Muscle of leg (tissue), 11 donors: ENCODE measurements around the gene OTOGL. TPM values are rescaled to one million over a fixed set of nuclear protein-coding genes. Genes with fewer than 3 reads are reported as not detected.
A peak's percentile ranks its signal among the peaks of the same experiment; 100 is the strongest.
"Not testable (repeated sequence)": the region's sequence is repeated elsewhere in the genome, so short reads cannot be mapped to it uniquely, and the experiment has no call there.

Source experiments
- DNase-seq: peaks from one replicate; pipeline ENCODE4 v3.0.0; 2013
- H3K27ac ChIP-seq: one replicate; pipeline ENCODE4 v1.5.1; 2013; ENCODE audit warnings: mild to moderate bottlenecking, low read length, control low read depth
- H3K27me3 ChIP-seq: one replicate; pipeline ENCODE4 v1.6.1; 2013; ENCODE audit warnings: low read length; ENCODE audit not compliant: control insufficient read depth, insufficient read depth
- H3K36me3 ChIP-seq: one replicate; pipeline ENCODE4 v1.6.1; 2013; ENCODE audit warnings: low read length; ENCODE audit not compliant: control insufficient read depth, insufficient read depth
- H3K4me1 ChIP-seq: one replicate; pipeline ENCODE4 v1.6.1; 2013; ENCODE audit warnings: low read length; ENCODE audit not compliant: control insufficient read depth, insufficient read depth
- H3K4me3 ChIP-seq: one replicate; pipeline ENCODE4 v1.5.1; 2013; ENCODE audit warnings: low read length, control low read depth
- H3K9me3 ChIP-seq: replicated peaks from 2 replicates; pipeline ENCODE4 v1.6.1; 2013; ENCODE audit warnings: low read depth, low read length; ENCODE audit not compliant: control insufficient read depth
- WGBS: methylation state at CpG from one replicate; pipeline ENCODE4 v1.1.5; 2013; ENCODE audit warnings: missing lambda C conversion rate; ENCODE audit not compliant: insufficient coverage; 5-methylcytosine and 5-hydroxymethylcytosine counted together
- polyA plus RNA-seq, 8 donors: library from polyadenylated mRNA; unstranded; fragments of 120-200 nt; gene quantifications; one replicate each; pipeline versions ENCODE4 v1.2.1 to v1.2.3, GENCODE V29; 2013; ENCODE audit warnings: inconsistent platforms in 1 of 8, low replicate concordance in 1 of 8; ENCODE audit not compliant: insufficient read length in 8 of 8, insufficient read depth in 1 of 8
- total RNA-seq: library from RNA; stranded (reverse); fragments of 120-200 nt; gene quantifications from one replicate; pipeline ENCODE4 v1.2.4, GENCODE V29; 2013

Gene OTOGL
- total and polyA plus RNA-seq, 9 donors = 0.16 to 0.47 (median 0.39) TPM

DNA sequence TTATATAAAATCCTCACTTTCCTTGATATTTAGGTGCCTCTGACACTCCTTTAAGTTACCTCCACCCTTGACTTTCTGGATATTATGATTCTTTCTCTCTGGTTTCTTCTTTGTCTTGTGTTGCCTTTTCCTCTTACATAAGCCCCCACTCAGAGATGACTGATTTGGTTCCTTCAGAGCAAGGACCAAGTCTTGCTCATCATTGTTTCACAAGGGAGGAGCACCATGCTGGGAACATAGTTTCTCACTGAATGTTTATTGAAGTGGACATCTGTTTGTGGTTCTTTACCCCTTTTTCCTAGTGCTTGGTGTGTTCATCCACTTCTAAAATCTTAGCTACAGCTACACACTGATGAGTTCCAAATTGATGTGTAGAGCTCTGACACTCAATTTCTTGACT, 183.4 kb downstream of the OTOGL start:
- Histone ChIP-seq H3K27me3 (no peaks in the 10 kb centered on the region), H3K4me3 (no peak overlapping the region)

GRCh38 chr12:80291108-80291754, 191.9 kb downstream of the OTOGL start:
- no peaks in the 10 kb centered on the region for H3K9me3 ChIP-seq
- WGBS = no CpG with 5 or more reads among the region's 5 CpGs

More for the DNA sequence above, 183.4 kb downstream of the OTOGL start:
- DNase-seq = no peak
- H3K9me3 ChIP-seq = no peaks in the 10 kb centered on the region
- H3K27ac ChIP-seq = no peak overlapping the region
- H3K4me1 ChIP-seq = no peaks in the 10 kb centered on the region
- H3K36me3 ChIP-seq = no peaks in the 10 kb centered on the region

DNA sequence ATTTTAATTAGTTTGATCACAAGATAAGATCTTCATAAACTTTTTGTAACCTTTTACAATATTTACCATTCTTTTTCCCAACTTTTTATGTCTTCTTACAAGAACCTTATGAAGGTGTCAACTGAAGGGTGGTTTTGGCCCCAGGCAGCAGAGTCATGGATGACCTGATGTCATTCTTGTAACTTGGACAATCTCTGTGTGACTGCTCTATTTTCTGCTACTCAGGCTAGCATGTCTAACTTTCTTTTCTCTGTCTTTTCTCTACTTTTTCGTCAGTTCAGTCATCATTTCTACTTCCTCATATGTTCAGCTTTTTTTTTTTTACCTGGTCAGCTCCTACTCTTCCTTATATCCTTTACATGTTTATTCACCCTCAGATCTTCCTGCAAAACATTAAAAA, 194.0 kb downstream of the OTOGL start:
- Histone ChIP-seq H3K27ac (no peak overlapping the region), H3K27me3 (no peaks in the 10 kb centered on the region), H3K4me1 (no peaks in the 10 kb centered on the region), H3K9me3 (no peaks in the 10 kb centered on the region), H3K36me3 (no peaks in the 10 kb centered on the region), H3K4me3 (no peak overlapping the region)
- no CpG with 5 or more reads among the region's 1 CpG for WGBS
- no peak for DNase-seq

More at GRCh38 chr12:80291108-80291754, 191.9 kb downstream of the OTOGL start:
- Histone ChIP-seq H3K4me1 (no peaks in the 10 kb centered on the region), H3K27me3 (no peaks in the 10 kb centered on the region), H3K4me3 (no peak overlapping the region), H3K27ac (no peak overlapping the region), H3K36me3 (no peaks in the 10 kb centered on the region)
- no peak for DNase-seq

DNA sequence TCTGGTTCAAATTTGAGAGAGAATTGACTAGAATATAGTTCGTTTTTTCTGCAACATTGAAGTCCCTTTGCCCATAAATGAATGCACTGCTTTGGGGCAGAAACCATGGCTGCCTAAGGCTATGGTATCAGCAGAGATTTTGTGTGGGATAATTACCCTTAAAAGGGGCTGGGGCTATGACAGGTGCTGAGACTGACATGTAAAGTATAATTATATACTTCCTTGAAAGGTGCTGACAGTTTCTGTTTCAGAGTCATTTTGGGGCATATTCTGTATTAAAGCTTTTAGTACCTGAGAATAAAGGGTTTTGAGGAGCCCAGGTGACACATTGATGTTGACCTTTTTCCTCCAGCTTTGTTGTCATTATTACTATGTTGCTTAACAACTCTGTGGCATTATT, 194.4 kb downstream of the OTOGL start:
- DNase-seq = no peak
- H3K4me1 ChIP-seq = no peaks in the 10 kb centered on the region
- no peak overlapping the region for H3K27ac ChIP-seq
- WGBS = no CpG with 5 or more reads among the region's 1 CpG
- no peaks in the 10 kb centered on the region for H3K36me3 ChIP-seq
- no peaks in the 10 kb centered on the region for H3K9me3 ChIP-seq
- no peaks in the 10 kb centered on the region for H3K27me3 ChIP-seq
- no peak overlapping the region for H3K4me3 ChIP-seq

DNA sequence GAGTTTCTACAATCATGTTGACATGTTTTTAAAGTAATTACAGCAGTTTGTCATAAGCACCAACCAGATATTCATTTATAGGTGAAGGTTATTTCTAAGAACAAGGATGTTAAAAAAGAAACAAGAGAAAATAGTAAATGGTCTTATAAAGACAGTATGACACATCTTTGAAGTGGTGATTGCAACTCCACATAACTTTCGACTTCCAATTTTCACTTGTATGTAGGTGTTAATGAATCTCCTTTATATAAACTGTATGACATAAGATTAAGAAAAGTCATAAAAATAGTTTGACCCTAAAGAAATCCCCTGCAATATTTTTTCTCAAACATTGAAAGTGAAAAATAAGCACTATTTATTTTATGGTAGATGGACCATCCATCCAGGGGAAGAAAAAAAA, 199.9 kb downstream of the OTOGL start:
- no peaks in the 10 kb centered on the region for H3K27me3 ChIP-seq
- no peak overlapping the region for H3K4me3 ChIP-seq
- WGBS = no CpG with 5 or more reads among the region's 1 CpG
- H3K36me3 ChIP-seq = no peaks in the 10 kb centered on the region
- no peak overlapping the region for H3K27ac ChIP-seq
- H3K4me1 ChIP-seq = no peaks in the 10 kb centered on the region
- DNase-seq = no peak
- H3K9me3 ChIP-seq = no peaks in the 10 kb centered on the region

GRCh38 chr12:80299976-80300375, 200.6 kb downstream of the OTOGL start:
- no peak for DNase-seq
- H3K27ac ChIP-seq = no peak overlapping the region
- WGBS = no CpG with 5 or more reads among the region's 3 CpGs
- no peaks in the 10 kb centered on the region for H3K27me3 ChIP-seq
- H3K4me3 ChIP-seq = no peak overlapping the region
- no peaks in the 10 kb centered on the region for H3K36me3 ChIP-seq
- no peaks in the 10 kb centered on the region for H3K4me1 ChIP-seq
- no peaks in the 10 kb centered on the region for H3K9me3 ChIP-seq

GRCh38 chr12:80307436-80307835, 208.1 kb downstream of the OTOGL start:
- H3K4me3 ChIP-seq = not testable (repeated sequence)

GRCh38 chr12:80313209-80313608, 213.9 kb downstream of the OTOGL start:
- peak; percentile 4 for DNase-seq
- WGBS = no CpG with 5 or more reads among the region's 3 CpGs
- no peak overlapping the region for H3K4me3 ChIP-seq
- no peak overlapping the region for H3K27ac ChIP-seq
- H3K9me3 ChIP-seq = no peaks in the 10 kb centered on the region
- no peaks in the 10 kb centered on the region for H3K36me3 ChIP-seq
- no peaks in the 10 kb centered on the region for H3K27me3 ChIP-seq
- no peaks in the 10 kb centered on the region for H3K4me1 ChIP-seq

More at GRCh38 chr12:80307436-80307835, 208.1 kb downstream of the OTOGL start:
- WGBS = no CpG with 5 or more reads among the region's 27 CpGs
- DNase-seq, H3K27me3 ChIP-seq, H3K4me1 ChIP-seq, H3K36me3 ChIP-seq, H3K27ac ChIP-seq, H3K9me3 ChIP-seq: not testable (repeated sequence)

DNA sequence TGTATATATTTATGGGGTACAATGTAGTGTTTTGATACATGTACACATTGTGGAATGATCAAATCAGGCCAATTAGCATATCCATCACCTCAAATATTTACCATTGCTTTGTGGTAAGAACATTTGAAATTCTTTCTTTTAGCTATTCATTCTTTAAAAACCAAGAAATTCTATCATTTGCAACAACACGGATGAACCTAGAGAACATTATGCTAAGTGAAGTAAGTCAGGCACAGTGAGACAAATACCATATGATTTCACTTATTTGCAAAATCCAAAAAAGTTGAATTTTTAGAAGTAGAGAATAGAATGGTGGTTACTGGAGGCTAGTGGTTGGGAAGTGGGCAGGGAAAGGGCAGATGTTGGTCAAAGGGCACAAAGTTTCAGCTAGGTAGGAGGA, 215.4 kb downstream of the OTOGL start:
- no peak overlapping the region for H3K4me3 ChIP-seq
- no peaks in the 10 kb centered on the region for H3K27me3 ChIP-seq
- no peaks in the 10 kb centered on the region for H3K36me3 ChIP-seq
- no peaks in the 10 kb centered on the region for H3K9me3 ChIP-seq
- no peaks in the 10 kb centered on the region for H3K4me1 ChIP-seq
- DNase-seq = no peak
- WGBS = no CpG with 5 or more reads among the region's 1 CpG
- H3K27ac ChIP-seq = no peak overlapping the region

DNA sequence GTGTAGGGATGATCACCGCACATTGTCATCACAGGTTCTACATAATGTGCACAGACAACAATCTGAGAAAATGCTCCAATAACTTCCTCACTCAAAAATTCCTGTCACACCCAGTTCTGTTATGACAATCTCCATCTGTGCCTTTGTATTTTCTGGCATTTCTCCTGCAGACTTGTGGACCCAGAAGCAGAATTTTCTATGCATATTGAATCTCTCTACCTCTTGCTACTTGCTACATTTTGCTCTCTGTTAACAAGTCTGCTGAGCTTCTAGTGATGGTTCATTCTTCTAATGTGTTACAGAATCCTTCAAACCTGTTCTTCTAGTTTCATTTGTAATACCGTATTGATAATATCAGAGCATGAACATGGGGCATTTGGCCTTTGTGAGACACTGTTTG, 216.9 kb downstream of the OTOGL start:
- Histone ChIP-seq H3K36me3 (no peaks in the 10 kb centered on the region), H3K4me1 (no peaks in the 10 kb centered on the region), H3K4me3 (no peak overlapping the region), H3K9me3 (no peaks in the 10 kb centered on the region), H3K27ac (no peak overlapping the region), H3K27me3 (no peaks in the 10 kb centered on the region)
- WGBS = 88% methylated on average over 1 of the region's 2 CpGs
- DNase-seq = peak; percentile 3

DNA sequence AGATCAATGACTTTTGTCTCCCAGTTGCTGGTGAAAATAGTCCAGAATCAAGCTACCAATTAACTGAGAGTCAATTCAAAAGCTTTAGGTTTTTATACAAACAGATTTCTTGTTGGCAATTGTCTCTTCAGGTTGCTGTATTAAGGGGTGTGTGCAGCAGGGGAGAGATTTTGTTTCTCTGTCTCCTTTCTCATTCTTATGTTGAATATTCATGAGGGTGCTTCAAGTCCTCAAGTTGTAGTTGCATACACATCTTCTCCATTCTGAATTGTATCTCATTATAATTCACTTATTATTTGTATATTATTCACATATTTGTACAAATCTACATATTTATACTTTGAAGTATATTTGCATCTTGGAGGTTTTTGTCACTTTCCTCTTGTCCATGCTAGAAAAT, 218.0 kb downstream of the OTOGL start:
- H3K36me3 ChIP-seq = no peaks in the 10 kb centered on the region
- no peak overlapping the region for H3K4me3 ChIP-seq
- no peaks in the 10 kb centered on the region for H3K4me1 ChIP-seq
- H3K9me3 ChIP-seq = no peaks in the 10 kb centered on the region
- DNase-seq = no peak
- H3K27me3 ChIP-seq = no peaks in the 10 kb centered on the region
- no peak overlapping the region for H3K27ac ChIP-seq
